GM21447 (cell line): ENCODE measurements around the gene PKDREJ.

ENCODE experiments used
- ATAC-seq: cut with Tn5 transposase; IDR thresholded peaks from one replicate; pipeline ENCODE4 v1.9.1; 2021; ENCODE audit not compliant: unreplicated experiment

Gene PKDREJ

GRCh38 chr22:46289244-46289891, 26.2 kb upstream of the PKDREJ start:
- ATAC-seq = no peak

GRCh38 chr22:46288846-46289243, 25.7 kb upstream of the PKDREJ start:
- no peak for ATAC-seq

GRCh38 chr22:46287873-46288751, 25.0 kb upstream of the PKDREJ start:
- peak; percentile 87 for ATAC-seq

- ATAC-seq = no peak
These were observed 24.1 kb upstream of the PKDREJ start for GRCh38 chr22:46286941-46287872.

GRCh38 chr22:46286006-46286405, 22.9 kb upstream of the PKDREJ start:
- ATAC-seq = no peak

- no peak for ATAC-seq
These were observed 18.9 kb upstream of the PKDREJ start for GRCh38 chr22:46281866-46282678.

GRCh38 chr22:46280999-46281623, 18.0 kb upstream of the PKDREJ start:
- ATAC-seq = no peak

GRCh38 chr22:46280063-46280817, 17.1 kb upstream of the PKDREJ start:
- no peak for ATAC-seq

- ATAC-seq = no peak
These were observed 15.8 kb upstream of the PKDREJ start for GRCh38 chr22:46278656-46279645.

GRCh38 chr22:46276563-46276962, 13.4 kb upstream of the PKDREJ start:
- ATAC-seq = no peak

- no peak for ATAC-seq
These were observed 12.4 kb upstream of the PKDREJ start for GRCh38 chr22:46275455-46276122.

- ATAC-seq = no peak
These were observed 11.2 kb upstream of the PKDREJ start for GRCh38 chr22:46274381-46274780.

GRCh38 chr22:46273432-46274148, 10.4 kb upstream of the PKDREJ start:
- ATAC-seq = no peak

GRCh38 chr22:46272762-46273431, 9.8 kb upstream of the PKDREJ start:
- ATAC-seq = no peak

GRCh38 chr22:46272196-46272595, 9.1 kb upstream of the PKDREJ start:
- ATAC-seq = no peak

- ATAC-seq = no peak
These were observed 6.4 kb upstream of the PKDREJ start for GRCh38 chr22:46269564-46269963.
